Putamen (tissue), 1 donor: ENCODE data around the gene PLEKHM3.

Source experiments
- DNase-seq: peaks from one replicate; pipeline ENCODE4 v3.0.0-alpha.2; 2016; ENCODE audit warnings: low spot score

The PLEKHM3 gene

DNA sequence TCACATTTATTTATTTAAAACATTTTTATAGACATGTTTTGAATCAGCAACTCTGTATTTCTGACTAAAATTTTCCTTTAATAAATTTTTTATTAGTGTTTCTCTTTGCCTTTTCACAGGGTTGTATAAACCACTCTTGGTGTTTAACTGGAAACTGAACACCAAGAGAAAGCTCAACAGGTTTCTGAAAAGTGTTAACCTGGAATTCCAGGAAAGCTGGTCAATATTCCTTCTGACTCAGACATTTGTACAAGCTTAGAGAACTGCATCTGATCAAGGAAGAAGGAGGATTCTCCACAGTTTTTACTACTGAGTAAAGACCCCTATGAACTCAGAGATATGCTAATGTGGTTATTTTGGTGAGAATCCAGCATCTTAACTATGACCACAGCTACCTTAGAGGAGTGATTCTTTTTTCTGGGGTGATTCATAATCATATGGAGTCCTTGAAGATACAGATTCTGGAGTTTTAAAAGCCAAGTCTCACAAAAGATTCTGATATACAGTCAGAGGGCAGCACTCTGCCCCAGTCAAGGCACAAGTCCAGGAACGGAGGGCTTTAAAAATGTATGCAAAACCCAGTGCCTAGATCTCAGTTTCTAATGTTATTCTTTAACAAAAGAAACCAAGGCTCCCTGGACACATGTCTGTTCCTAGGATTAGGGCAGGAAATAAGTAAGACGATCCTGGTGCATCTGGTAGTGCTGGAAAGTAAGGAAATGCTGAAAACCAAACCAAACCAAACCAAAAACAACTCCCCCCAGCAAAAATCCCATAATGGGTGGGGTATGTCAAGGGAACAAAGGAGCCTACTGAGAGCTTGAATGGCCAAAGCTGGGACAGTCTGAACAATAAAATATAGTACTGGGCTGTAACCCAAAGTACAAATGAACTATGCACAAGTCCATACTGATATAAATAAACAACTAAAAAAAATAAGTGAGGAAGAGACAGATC lies 170.6 kb downstream of the PLEKHM3 start:
- no peak for DNase-seq

DNA sequence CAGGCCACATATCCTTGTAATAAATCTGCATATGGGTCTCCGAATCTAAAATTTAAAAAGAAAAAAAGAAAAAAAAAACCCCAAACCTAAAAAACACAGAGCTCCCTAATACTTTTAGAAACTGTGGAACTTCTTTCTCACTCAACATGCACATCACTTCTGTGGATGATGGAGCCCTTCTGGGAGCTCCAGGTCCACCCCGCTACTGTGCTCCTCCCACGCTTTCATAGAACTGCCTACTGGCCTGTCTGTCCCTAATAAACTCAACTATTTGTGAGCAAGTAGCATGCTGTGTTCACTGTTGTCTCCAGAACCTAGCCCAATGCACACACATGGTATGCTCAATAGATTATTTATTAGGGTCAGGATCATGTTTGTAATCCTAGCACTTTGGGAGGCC lies 172.5 kb downstream of the PLEKHM3 start:
- no peak for DNase-seq

DNA sequence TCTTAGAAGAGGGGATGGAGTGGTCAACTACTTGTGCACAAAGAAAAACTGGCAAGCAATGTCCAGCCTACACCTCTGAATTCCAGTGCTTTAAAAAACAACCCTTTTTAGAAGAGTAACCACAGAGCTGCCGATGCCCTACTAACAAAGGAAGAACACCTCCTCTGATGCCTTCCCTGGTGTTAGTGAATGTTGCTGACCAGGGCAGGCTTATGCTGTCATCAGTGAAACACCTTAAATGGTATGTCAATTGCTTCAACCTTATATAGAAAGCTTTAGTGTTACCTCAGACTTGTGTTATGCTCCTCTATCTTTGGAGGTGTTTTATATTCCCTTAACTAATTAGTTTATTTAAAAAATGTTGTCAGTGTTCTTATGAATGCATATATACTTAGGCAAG lies 175.9 kb downstream of the PLEKHM3 start:
- DNase-seq, result no peak

DNA sequence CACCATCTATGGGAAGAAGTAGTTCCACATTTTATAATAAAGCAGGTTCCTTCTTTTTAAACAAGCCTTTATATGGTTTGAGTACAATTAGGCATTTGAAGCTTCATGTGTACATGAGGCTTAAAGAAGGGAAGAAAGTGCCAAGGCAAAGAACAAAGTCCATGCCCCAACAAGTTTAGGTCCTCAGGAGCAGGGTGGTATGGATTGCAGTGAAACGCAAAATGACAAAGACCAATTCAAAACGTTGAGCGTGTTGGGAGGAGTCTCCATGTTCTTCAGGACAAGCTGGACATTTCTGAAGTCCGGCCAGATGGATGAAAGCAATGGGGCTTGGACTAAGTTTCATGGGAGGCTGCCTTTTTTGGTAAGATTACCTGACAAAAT lies 176.8 kb downstream of the PLEKHM3 start:
- DNase-seq, result no peak

DNA sequence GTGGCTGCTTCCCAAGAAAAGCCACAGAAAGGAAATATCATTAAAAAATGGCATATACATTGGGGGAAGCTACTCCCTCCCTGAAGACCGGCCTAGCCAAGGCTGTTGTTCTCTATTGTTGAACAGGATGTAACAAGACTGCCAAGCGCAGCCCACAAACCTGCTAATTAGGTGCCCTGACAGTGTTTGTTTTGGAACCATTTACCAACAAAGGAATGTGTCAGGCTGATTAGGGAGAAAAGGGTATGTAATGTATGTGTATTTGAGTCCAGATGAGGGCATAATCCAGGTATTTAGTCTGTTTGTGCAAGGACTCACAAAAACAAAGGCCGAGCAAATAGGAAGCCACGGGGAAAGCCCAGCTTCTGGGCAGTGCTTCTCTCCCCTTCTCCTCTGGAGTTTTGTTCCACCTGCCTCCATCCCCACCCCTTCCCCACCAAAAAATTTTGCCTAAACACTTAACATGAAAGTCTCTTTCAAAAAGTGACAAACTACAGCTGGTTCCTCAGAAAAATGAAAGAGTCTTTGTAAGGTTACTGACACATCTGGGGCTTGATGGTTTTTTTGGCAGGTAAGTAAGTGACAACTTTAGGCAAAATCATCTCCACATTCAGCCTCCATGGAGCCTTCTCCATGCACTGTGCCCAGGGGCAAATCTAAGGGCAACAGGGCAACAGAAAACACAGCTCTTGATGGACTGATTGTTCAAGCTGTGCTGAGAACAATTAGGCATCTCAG lies 177.4 kb downstream of the PLEKHM3 start:
- DNase-seq, result no peak

DNA sequence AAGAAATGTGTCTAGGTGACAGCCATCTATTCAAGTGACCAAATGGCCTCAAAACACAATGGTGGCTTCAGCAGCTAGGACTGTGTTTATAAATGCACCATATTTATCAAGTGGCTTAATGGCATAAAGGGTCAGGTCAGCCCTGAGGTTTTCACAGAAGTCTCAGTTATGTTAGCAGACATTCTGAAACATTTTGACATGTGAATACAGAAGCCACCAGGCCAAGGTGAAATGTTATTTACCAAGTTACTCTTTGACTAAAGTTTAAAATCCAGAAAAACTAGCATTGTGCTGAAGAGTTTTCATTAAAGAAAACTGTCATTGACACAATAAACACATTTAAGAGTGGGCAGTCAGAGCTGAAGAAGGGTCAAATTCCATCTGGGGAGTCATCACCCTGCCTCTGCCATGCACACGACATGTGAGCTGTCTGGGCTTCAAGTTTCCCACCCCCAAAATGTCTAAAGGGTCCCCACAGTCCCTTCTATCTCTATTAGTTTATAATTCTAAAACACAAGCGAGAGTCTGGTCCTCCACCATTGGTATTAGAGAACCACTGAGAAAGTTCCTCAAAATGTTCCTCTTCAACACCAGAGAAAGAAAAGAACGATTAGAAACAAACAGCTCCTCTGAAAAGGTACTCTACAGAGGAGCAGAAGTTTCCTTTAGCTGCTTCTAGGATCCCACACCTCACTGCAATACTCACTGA lies 178.1 kb downstream of the PLEKHM3 start:
- DNase-seq, result no peak

DNA sequence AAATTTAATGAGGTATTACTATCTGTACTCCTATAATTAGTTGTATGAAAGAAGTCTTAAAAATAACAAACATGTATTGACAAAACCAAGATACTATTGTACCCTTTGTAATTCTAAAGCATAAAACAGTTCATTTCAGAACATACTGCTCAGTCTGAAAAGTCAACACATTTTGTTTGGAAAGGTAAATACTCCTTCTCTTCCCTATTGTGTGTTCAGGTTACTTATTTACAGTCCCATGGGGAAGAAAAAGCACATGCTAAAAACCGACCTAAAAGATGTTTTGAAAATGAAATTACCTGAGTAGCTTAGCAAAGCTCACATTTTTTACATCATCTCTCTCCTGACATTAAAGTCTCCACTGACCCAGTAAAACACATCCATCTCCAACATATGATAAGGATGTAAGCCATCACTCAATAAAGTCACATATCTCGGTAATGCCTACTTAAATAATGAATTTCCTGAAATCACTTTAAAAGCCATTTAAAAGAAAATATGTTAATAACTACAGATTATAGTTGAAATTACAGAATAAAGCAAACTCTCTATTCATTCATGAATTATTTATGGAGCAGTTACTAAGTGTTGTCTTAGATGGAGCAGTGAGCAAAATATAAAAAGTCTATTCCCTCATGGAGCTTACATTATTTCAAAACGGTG lies 180.0 kb downstream of the PLEKHM3 start:
- DNase-seq, result no peak

DNA sequence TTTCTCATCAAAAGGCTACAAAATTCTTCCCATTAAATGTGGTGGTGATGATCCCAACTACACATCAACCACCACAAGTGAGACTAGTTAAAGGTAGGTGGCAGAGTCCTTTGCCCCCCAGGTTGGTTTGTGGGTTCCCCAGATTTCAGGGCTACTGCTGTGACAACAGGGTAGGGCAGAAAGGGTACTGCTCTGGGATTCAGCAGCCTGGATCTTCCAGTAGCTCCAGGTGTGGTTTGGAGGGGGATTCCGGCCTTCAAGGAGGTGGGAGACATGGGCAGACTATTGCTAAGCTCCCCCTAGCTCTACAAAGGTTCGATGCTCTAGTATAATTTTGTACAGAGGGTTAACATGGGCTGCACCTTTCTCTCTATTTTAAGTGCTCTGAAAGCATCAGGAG lies 180.7 kb downstream of the PLEKHM3 start:
- no peak for DNase-seq

DNA sequence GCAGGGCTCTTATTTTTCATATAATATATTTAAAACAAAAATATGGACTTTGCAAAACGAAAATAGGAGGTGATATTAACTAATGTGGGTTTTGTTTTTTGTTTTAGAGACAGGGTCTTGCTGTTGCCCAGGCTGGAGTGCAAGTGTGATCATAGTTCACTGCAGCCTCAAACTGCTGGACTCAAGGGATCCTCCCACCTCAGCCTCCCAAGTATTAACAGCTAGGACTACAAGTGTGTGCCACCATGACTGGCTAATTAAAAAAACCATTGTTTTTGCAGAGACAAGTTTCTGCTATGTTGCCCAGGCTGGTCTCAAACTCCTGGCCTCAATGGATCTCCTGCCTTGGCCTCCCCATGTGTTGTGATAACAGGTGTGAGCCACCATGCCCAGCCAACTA lies 185.2 kb downstream of the PLEKHM3 start:
- no peak for DNase-seq

DNA sequence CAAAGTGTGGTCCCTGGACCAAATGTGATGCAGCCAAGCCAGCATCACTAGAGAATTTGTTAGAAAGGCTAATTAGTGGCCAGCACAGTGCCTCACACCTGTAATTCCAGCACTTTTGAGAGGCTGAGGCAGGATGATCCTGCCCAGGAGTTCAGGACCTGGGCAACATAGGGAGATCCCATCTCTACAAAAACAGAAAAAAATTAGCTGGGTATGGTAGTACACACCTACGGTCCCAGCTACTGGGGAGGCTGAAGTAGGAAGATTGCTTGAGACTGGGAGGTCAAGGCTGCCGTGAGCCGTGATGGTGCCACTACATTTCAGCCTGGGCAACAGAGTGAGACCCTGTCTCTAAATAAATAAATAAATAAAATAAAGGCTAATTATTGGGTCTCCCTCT lies 185.8 kb downstream of the PLEKHM3 start:
- DNase-seq, result no peak

DNA sequence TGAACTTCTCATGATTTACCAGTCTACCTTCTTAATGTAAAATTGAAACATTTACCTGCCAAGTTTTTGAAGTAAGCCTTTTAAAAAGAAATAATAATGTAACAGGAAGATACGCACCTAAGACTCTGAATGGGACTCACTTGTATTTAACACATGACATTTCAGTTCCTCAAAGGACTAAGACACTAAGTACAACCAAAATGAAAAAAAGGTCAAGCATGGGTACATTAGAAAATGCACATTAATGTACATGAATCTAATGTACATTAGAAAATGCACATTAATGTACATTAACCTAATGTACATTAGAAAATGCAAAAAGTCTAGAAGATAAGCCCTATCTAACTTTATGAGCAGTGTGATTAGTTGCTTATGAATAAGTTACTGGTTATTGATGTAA lies 186.3 kb downstream of the PLEKHM3 start:
- DNase-seq, result no peak

DNA sequence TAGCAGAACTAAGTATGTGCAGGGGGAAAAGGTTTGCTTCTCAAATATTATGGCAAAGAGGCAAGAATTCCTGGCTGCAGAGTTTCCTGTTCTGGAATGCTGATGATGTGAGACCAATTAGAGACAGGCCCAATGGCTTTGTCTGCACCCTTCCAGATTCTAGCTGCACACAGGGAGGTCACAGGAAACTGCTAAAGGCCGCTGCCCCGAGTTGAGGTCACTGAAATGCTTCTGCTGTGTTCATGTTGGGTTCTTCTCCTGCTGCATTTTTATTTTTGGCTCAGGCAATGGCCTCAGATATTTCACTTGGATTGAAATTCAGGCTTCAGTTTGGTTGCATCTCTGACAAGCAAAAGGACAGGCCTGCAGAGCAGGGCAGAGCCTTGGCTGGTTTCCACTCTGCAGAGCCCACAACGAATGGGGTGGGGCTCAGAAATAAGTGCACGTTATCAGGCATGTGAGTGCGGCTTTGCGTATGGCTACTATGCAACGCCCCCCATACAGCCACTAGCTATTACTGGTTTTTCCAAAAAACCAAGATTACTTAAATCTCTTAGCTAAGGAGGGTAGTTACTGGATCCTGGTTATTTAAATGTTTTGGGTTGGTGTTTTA lies 188.7 kb downstream of the PLEKHM3 start:
- no peak for DNase-seq

DNA sequence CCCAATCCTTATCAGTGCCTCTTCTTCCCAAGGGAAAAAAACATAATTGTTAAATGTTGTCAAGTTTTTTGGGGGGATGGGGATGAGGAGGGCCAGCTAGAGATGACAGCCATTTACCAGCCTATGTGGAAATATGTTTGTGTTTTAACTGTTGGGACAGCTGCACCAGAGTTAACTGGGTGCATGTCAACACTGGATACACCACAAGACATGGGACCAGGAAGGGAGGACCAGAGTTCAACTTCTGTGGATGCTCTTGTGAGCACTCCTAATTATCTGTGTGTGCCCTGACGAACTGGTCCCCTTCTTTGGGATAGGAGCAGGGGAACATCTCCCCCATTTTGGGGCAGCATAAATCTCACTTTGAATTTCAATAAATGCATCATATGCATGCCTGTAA lies 189.5 kb downstream of the PLEKHM3 start:
- DNase-seq, result no peak

DNA sequence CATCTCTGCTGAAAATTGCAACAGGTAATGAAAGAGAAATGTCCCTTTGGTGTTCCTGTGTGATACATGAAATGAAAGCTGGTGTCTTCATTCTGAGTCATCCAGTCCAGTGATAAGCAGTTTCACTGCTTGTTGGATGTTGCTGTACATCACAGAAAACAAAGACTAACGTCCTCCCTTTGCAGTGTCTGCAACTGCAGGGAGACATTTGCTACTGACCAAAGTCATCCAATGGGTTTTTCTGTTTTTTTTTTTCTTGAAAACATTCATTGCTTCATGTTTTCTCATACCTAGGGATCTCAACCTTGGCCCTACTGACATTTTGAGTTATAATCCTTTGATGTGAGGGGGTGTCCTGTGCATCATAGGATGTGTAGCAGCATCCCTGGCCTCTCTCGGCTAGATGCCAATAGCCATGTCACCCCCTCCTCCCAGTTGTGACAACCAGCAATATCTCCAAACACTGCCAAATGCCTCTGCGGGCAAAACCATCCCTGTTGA lies 192.0 kb downstream of the PLEKHM3 start:
- no peak for DNase-seq

DNA sequence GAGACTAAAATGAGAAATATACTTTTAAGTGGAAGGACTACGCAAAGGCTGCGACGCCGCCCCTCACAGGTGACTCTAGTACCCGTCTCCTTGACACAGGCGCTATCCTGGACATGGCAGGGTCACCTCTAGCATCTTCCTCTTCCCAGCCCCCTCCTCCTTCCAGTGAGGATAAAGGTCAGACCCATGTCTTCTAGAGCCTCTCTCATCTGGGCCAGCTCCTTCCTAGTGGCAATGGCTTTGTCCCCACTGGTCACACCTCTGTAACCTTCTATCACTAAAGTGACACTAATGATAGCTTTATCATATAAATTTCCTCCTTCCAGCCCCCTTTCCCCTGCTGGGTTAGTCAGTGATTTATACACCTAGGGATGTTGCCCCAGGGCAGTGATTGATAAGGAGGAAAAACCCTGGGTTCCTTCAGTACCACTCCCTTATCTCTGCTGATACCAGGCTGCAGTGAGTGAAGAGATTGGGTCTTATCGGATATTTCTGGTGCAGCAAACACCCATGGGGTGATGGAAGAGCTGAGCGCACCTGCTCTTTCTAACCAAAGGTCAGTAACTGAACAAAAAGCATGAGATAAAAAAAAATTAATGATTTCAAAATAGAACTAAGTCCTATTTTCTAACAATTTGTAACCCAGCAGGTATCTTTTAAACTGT lies 193.6 kb downstream of the PLEKHM3 start:
- no peak for DNase-seq

DNA sequence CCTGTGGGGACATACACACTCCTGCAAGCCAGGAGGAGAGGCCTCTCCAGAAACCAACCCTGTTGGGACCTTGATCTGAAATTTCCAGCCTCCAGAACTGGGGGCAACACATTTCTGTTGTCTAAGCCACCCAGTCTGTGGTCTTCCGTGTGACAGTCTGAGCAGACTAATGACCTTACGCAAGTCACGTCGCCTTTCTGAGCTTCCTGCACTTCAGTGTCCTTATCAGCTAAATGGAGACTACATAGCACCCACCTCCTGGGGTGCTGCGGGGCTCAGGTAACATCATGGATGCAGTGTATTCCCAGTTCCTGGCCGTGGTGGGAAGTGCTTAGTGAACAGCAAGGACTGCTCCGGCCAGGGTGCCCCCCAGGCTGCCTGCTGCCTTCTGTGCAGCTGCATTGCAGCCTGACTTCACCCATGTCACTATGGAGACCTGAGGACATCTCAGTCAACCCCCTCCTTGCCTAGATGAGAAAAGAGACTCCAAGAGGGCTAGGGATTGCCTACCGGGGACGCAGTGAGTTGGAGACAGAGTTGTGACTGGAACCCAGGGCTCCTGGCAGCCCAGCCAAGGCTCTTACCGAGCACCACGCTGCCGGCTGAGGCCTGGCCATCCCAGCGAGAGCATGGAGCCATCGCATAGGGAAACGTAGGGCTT lies 194.4 kb downstream of the PLEKHM3 start:
- no peak for DNase-seq

DNA sequence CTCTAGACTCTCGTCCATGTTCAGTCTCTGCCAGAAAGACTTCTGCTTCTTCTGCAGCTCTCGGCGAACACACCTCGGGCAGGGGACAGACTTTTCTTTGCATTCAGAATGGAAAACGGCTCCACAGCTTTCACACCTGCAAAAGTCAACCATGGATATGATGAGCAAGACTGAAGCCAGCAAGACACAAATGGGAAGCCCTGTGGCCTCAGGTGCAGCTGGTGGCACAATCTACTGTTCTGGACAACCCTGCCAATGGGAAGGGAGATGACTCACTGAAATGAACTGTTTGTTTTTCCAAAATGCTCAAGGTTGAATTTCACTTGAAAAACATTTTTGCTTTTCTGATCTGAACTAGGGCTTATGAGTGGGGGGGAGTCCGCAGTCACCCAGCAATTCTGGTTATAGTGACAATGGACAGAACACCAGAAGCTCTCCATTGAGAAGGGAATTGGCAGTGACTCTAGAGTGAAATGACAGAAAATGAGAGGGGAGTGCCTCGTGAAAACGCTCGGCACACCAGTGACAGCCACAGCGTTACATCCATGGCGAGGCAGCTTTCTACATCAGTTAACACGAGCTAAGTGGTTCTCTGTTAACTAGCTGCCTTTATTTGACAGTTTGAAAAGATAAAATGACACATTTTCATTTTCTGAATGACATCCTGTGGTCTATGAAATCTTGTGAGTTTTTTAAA lies 196.8 kb downstream of the PLEKHM3 start:
- no peak for DNase-seq

DNA sequence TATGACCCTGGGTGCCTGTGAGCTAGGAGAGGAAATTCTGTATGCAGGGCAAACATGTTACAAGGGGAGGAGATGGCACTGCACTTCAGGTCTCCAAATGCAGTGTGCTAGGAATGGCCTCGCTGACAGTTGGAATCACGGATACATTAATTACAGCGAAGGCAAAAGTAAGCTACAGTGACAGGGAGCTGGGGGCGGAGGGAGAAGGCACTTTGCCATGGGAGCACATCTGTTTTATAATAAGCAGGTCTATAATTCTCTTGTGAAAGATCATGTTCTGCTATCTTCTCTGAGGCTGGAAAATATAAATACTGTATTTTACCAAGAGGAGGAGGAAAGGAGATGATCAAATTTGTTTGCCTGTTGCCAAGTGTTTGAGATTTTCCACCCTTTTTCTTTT lies 199.3 kb downstream of the PLEKHM3 start:
- no peak for DNase-seq

DNA sequence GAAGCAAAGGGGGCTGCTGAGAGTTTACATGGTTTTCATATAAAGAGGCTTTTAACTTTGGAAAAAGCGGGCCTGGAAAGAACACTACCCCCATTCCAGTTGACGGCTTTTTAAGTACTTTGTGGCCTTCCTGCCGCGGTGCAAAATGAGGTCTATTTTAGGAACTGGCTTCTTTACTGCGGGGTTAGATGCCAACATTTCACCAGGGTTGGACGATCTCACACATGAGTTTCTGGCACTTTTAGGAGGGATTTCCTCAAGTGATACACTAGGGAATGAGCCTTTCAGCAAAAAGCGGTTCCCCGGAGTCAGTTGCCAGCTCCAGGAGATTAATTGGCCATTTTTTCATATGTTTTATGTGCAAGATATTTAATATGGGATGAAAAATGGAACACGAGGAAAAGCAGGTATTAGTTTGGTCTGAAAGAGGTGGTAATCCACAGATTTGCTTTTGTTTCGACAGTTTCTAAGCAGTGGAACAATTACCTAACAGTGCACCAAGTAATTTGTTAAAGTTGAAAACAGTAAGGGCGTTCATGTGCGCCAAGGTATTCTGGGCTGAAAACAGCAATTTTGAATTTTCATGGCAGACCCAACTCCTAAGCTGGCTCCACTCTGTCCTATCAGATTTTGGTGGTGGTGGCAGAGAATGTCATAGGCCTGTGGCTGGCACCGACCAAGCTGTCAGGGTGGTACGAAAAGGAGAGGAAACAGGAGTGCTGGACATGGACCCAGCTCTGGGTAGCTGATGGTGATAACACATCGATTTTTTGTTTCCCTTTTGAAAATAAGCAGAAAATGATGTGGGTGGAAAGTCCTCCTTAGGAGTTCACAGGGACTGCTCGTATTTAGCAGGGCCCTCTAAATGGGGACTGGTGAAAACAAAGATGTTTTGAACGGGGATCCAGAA lies 200.0 kb downstream of the PLEKHM3 start:
- DNase-seq, result no peak
